HL-60 (cell line): ENCODE data around the gene AQP12B.

Experiments
- DNase-seq, 2 experiments: peaks; one replicate each; pipeline ENCODE4 v3.0.0-alpha.2; 2010 to 2020; ENCODE audit warnings: low read depth in 1 of 2, low spot score in 1 of 2
- H3K27ac ChIP-seq: fragments of 250-450 bp; sonication (Bioruptor Pico); replicated peaks from 2 replicates; pipeline ENCODE4 v1.5.1; 2020; ENCODE audit warnings: mild to moderate bottlenecking, moderate library complexity
- H3K27me3 ChIP-seq: fragments of 250-450 bp; sonication (Bioruptor Pico); 2 replicates; pipeline ENCODE4 v1.5.1; 2021; ENCODE audit warnings: mild to moderate bottlenecking, moderate library complexity; ENCODE audit not compliant: insufficient read depth, poor library complexity, severe bottlenecking
- H3K4me3 ChIP-seq: replicated peaks from 2 replicates; pipeline ENCODE4 v1.5.1; 2011; ENCODE audit warnings: mild to moderate bottlenecking, control low read depth, low read length; ENCODE audit not compliant: insufficient read depth
- CTCF ChIP-seq: IDR thresholded peaks from one replicate; pipeline ENCODE4 v1.5.1; 2011; ENCODE audit warnings: low read length, control low read depth, inconsistent platforms; ENCODE audit not compliant: insufficient read depth
- GABPA ChIP-seq: IDR thresholded peaks from 2 replicates; pipeline ENCODE4 v1.6.1; 2012; ENCODE audit warnings: low read depth
- POLR2AphosphoS5 ChIP-seq: IDR thresholded peaks from 2 replicates; pipeline ENCODE4 v1.6.1; 2012; ENCODE audit warnings: low read depth
- SPI1 ChIP-seq: IDR thresholded peaks from 2 replicates; pipeline ENCODE4 v1.6.1; 2012; ENCODE audit warnings: low read depth, mild to moderate bottlenecking, borderline replicate concordance
- TF ChIP-seq, protein P1 (sequence below): IDR thresholded peaks from 2 replicates; pipeline ENCODE4 v1.6.1; 2012; ENCODE audit warnings: low read depth; ENCODE audit not compliant: insufficient replicate concordance

The AQP12B gene

GRCh38 chr2:240722376-240722775 is 39.7 kb upstream of the AQP12B start:
- TF ChIP-seq, protein P1, sequence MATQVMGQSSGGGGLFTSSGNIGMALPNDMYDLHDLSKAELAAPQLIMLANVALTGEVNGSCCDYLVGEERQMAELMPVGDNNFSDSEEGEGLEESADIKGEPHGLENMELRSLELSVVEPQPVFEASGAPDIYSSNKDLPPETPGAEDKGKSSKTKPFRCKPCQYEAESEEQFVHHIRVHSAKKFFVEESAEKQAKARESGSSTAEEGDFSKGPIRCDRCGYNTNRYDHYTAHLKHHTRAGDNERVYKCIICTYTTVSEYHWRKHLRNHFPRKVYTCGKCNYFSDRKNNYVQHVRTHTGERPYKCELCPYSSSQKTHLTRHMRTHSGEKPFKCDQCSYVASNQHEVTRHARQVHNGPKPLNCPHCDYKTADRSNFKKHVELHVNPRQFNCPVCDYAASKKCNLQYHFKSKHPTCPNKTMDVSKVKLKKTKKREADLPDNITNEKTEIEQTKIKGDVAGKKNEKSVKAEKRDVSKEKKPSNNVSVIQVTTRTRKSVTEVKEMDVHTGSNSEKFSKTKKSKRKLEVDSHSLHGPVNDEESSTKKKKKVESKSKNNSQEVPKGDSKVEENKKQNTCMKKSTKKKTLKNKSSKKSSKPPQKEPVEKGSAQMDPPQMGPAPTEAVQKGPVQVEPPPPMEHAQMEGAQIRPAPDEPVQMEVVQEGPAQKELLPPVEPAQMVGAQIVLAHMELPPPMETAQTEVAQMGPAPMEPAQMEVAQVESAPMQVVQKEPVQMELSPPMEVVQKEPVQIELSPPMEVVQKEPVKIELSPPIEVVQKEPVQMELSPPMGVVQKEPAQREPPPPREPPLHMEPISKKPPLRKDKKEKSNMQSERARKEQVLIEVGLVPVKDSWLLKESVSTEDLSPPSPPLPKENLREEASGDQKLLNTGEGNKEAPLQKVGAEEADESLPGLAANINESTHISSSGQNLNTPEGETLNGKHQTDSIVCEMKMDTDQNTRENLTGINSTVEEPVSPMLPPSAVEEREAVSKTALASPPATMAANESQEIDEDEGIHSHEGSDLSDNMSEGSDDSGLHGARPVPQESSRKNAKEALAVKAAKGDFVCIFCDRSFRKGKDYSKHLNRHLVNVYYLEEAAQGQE: no peak
- TF ChIP-seq CTCF (no peak), GABPA (no peak), SPI1 (no peak), POLR2AphosphoS5 (no peak)
- no peak for DNase-seq
- Histone ChIP-seq H3K27ac (no peak overlapping the region), H3K4me3 (no peak overlapping the region), H3K27me3 (no peaks in the 10 kb centered on the region)

GRCh38 chr2:240721596-240722180 is 39.0 kb upstream of the AQP12B start:
- Histone ChIP-seq H3K27me3 (no peaks in the 10 kb centered on the region), H3K27ac (no peak overlapping the region), H3K4me3 (no peak overlapping the region)
- TF ChIP-seq POLR2AphosphoS5 (no peak), CTCF (no peak), GABPA (no peak), SPI1 (no peak)
- TF ChIP-seq, protein P1: no peak
- DNase-seq: no peak

- Histone ChIP-seq H3K4me3 (no peak overlapping the region), H3K27ac (no peak overlapping the region), H3K27me3 (no peaks in the 10 kb centered on the region)
- DNase-seq: no peak
- no peak for TF ChIP-seq SPI1
- no peak for TF ChIP-seq POLR2AphosphoS5
Measured at GRCh38 chr2:240720686-240721595, 38.3 kb upstream of the AQP12B start.

DNA sequence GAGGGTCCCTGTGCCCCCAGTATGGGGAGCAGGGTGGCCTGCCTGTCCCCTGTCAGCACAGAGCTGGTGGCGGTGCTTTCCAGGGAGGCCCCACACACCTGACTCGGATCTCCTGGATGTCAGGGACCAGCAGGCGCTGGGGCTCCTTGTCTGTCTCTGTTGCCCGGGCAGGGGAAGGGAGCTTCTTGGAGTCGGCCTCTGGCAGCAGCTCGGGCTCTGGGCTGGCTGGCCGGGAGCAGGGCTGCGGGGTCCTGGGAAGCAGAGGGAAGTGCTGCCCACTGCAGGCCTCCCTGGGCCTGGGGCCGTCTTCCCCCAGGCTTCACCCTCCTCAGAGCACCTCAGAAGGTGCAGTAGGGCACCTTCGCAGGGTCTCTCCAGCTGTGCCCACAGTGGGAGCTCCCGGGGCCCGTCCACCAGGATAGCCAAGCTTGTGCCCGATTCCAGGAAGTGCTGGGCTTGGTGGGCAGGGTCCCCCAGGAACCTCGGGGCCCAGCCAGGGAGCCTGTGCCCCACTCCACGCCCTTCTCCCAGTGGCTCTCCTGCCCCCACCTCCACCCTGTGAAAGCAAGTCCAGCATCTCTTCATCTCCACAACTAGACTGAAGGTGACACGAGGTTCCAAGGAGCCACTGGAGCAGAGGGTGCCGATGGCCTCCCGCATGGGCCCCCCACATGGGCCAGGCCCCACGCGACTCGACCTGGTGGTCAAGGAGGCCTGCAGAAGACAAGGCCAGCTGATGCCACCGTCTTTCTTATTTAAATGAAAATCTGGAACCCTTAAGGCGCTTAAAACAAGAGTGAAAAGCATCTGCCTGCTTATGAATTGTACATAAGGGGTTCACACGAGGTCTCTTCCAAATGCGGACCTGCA is 37.2 kb upstream of the AQP12B start:
- Histone ChIP-seq H3K27me3 (no peaks in the 10 kb centered on the region), H3K27ac (no peak overlapping the region), H3K4me3 (no peak overlapping the region)
- no peak for DNase-seq
- no peak for TF ChIP-seq GABPA
